GM06990 (cell line): ENCODE results near the gene NDUFS6.

Source experiments
- DNase-seq: peaks from one replicate; pipeline ENCODE4 v3.0.0-alpha.2; 2011; ENCODE audit not compliant: insufficient read length; ENCODE audit errors: extremely low read depth
- H3K27me3 ChIP-seq: replicated peaks from 2 replicates; pipeline ENCODE4 v1.6.0; 2011; ENCODE audit warnings: low read length; ENCODE audit not compliant: control insufficient read depth, insufficient read depth
- H3K36me3 ChIP-seq: 2 replicates; pipeline ENCODE4 v1.5.1; 2011; ENCODE audit warnings: low read length; ENCODE audit not compliant: control insufficient read depth, insufficient read depth
- H3K4me3 ChIP-seq: replicated peaks from 2 replicates; pipeline ENCODE4 v1.5.1; 2011; ENCODE audit warnings: low read depth, mild to moderate bottlenecking, control low read depth, low read length
- CTCF ChIP-seq: IDR thresholded peaks from 2 replicates; pipeline ENCODE4 v1.5.1; 2011; ENCODE audit warnings: low read length, control low read depth, mild to moderate bottlenecking, inconsistent platforms; ENCODE audit not compliant: insufficient read depth, poor library complexity, severe bottlenecking

The NDUFS6 gene

GRCh38 chr5:1855075-1855474, 53.9 kb downstream of the NDUFS6 start:
- H3K36me3 ChIP-seq: no peaks in the 10 kb centered on the region
- no peaks in the 10 kb centered on the region; the same call in 1 of the 2 replicates for H3K27me3 ChIP-seq
- H3K4me3 ChIP-seq: no peak overlapping the region
- TF ChIP-seq CTCF: no peak
- no peak for DNase-seq

- Histone ChIP-seq H3K36me3 (no peaks in the 10 kb centered on the region), H3K4me3 (no peak overlapping the region), H3K27me3 (no peaks in the 10 kb centered on the region; the same call in 1 of the 2 replicates)
- no peak for DNase-seq
- TF ChIP-seq CTCF: no peak
These were observed 54.4 kb downstream of the NDUFS6 start for GRCh38 chr5:1855596-1855995.

GRCh38 chr5:1856596-1857255, 55.5 kb downstream of the NDUFS6 start:
- H3K27me3 ChIP-seq: no peaks in the 10 kb centered on the region; the same call in 1 of the 2 replicates
- no peak for DNase-seq
- TF ChIP-seq CTCF: no peak
- no peaks in the 10 kb centered on the region for H3K36me3 ChIP-seq
- H3K4me3 ChIP-seq: no peak overlapping the region

GRCh38 chr5:1857256-1857600, 56.0 kb downstream of the NDUFS6 start:
- H3K4me3 ChIP-seq: no peak overlapping the region
- no peak for DNase-seq
- no peak for TF ChIP-seq CTCF
- no peaks in the 10 kb centered on the region for H3K36me3 ChIP-seq
- H3K27me3 ChIP-seq: no peaks in the 10 kb centered on the region; the same call in 1 of the 2 replicates

- Histone ChIP-seq H3K27me3 (no peaks in the 10 kb centered on the region; the same call in 1 of the 2 replicates), H3K4me3 (no peak overlapping the region), H3K36me3 (no peaks in the 10 kb centered on the region)
- no peak for TF ChIP-seq CTCF
- DNase-seq: no peak
These were observed 57.2 kb downstream of the NDUFS6 start for GRCh38 chr5:1858436-1858835.

- no peak overlapping the region for H3K4me3 ChIP-seq
- H3K36me3 ChIP-seq: no peaks in the 10 kb centered on the region
- no peak for DNase-seq
- no peaks in the 10 kb centered on the region; the same call in 1 of the 2 replicates for H3K27me3 ChIP-seq
- no peak for TF ChIP-seq CTCF
These were observed 57.9 kb downstream of the NDUFS6 start for GRCh38 chr5:1859099-1859498.
